ENCODE measurements around the gene DAPK1.
"Not testable (repeated sequence)": the region's sequence is repeated elsewhere in the genome, so short reads cannot be mapped to it uniquely, and the experiment has no call there.

The DAPK1 gene

GRCh38 chr9:87498046-87498810 is 561 bp downstream of the DAPK1 start:
- no peak for DNase-seq (ENCODE audit: low read depth in 2 of 2)

- DNase-seq (ENCODE audit: low read depth in 2 of 2): no peak
Observed at GRCh38 chr9:87498811-87499360, 1.2 kb downstream of the DAPK1 start.

GRCh38 chr9:87499424-87500017 is 1.9 kb downstream of the DAPK1 start:
- DNase-seq (ENCODE audit: low read depth in 2 of 2): no peak

DNA sequence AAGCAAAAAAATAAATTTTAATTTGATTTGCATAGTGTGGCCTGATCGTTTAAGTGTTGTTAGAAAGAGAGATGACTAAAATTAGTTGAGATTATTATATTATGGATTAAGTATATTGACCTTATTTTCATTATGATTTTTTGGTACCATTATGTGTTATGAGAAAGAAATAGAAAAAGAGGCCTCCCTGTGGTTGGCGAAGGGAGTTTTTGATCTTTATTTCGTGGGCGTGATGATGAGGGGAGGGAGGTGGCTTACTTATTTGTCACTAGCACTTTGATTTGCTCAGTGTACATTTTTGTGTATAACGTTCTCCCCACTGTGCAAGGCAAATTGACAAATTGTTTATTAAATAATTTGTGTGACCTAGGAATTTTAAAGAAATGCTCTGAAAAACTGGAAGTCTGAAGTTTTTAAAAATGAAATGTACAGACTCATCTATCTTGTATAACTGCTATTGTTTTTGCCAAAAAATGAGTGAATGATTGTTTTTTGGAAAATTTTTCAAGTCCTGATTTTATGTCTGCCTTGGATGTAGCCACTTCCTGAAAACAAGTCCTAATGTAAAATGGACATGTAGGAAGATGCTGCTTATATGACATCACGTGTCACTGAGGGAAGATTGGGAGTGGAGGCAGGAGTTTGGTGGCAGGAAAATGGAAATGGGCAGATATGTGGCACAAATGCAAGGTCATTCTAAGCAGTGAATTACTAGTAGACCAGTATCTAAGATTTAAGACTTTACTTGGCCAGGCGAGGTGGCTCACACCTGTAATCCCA is 3.0 kb downstream of the DAPK1 start:
- no peak for DNase-seq (ENCODE audit: low read depth in 2 of 2)

GRCh38 chr9:87501271-87501656 is 3.6 kb downstream of the DAPK1 start:
- DNase-seq (ENCODE audit: low read depth in 2 of 2): not testable (repeated sequence)

DNA sequence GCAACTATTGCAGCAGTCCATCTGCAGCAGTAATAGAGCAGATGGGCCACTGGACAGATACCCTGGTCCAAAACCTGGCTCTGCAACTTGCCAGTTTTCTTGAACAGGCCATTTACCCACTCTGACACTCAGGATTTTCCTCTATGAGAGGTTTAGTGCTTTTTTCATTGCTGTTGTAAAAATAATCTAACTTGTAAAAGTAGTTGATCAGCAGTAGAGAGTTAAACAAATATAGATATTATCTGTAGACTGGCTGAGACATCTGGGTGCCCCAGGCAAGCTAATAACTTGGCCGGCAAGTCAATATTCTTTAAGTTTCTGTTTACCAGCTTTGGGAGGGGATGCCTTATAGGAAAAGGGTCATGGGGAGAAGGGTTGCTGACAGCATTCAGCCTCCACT is 4.1 kb downstream of the DAPK1 start:
- no peak for DNase-seq (ENCODE audit: low read depth in 2 of 2)

GRCh38 chr9:87502391-87503221 is 4.9 kb downstream of the DAPK1 start:
- no peak for DNase-seq (ENCODE audit: low read depth in 2 of 2)

DNA sequence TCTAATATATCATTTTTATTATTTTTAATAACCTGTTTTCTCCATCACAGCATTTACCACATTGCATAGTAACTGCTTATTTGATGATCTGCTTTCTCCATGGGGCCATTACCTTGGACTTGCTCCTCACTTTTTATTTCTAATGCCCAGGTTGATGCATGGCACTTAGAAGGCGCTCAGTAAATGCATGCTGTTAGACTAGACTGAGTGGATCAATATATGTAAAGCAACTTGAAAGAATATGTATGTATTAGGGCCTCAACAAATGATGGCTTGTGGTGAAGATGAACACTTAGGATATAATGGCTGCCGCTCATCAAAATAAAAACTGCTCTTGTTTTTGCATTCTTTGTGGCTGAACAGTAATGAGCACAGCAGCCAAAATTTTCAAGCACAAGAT is 5.8 kb downstream of the DAPK1 start:
- no peak for DNase-seq (ENCODE audit: low read depth in 2 of 2)

DNA sequence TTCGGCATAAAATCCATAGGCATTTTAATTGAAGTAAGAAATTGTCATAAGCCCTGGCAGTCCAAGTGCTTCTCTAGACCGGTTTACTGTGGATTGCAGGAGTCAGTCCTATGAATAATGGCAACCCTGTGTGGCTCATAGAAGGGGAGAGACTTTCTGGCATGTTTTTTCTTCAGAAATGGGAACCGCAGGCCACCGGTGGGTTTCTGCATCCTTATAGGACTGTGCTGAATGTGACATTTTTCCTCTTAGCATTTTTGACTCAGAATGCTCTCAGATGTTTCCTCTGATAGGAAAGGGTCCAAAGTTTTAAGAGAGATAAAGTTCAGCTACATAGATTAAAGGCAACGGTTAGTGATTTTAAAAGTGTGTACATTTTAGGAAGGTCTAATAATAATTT is 6.3 kb downstream of the DAPK1 start:
- DNase-seq (ENCODE audit: low read depth in 2 of 2): no peak

GRCh38 chr9:87504938-87505337 is 7.3 kb downstream of the DAPK1 start:
- no peak for DNase-seq (ENCODE audit: low read depth in 2 of 2)

- no peak for DNase-seq (ENCODE audit: low read depth in 2 of 2)
Observed at GRCh38 chr9:87505869-87506678, 8.4 kb downstream of the DAPK1 start.

GRCh38 chr9:87507576-87507975 is 9.9 kb downstream of the DAPK1 start:
- DNase-seq (ENCODE audit: low read depth in 2 of 2): no peak

DNA sequence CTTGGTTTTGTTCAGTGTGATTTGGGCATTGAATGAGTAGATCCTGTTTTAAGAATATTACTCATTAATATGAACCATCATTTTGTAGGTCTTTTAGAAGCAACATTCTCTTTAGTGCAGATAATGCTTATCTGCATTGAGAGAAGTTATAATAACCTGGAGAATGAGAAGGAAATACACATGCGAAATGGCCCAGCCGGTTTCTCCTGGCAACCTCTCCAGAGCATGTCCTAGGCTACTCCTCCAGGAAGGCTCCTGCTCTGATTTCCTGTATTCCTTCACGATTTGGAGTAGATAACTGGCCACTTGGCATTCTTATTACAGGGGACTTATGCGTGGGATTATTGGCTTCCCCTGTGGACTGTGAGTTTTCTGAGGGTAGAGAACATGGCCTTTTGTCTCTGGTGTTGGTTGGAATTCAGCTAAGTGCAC is 12.6 kb downstream of the DAPK1 start:
- DNase-seq (ENCODE audit: low read depth in 2 of 2): no peak

DNA sequence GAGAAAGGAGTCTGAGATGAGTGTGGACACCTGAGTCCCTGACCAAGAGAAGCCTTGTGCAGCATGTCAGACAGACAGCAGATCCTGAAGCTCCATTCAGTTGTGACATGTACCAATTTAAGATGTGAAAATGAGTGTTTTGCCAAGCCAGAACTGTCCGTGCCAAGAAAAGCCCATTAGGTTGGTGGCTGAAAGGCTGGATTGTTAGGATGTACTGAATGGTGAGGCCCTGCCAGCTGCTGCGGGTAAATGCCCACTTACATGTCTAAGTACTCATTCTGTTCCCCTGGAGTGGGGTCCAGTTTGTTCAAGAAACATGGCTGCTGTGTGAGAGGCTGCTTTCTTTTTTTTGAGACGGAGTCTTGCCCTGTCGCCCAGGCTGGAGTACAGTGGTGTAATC is 14.6 kb downstream of the DAPK1 start:
- DNase-seq (ENCODE audit: low read depth in 2 of 2): no peak

- DNase-seq (ENCODE audit: low read depth in 2 of 2): no peak
Observed at GRCh38 chr9:87513161-87513560, 15.5 kb downstream of the DAPK1 start.

- no peak for DNase-seq (ENCODE audit: low read depth in 2 of 2)
Observed at GRCh38 chr9:87513880-87514535, 16.3 kb downstream of the DAPK1 start.

DNA sequence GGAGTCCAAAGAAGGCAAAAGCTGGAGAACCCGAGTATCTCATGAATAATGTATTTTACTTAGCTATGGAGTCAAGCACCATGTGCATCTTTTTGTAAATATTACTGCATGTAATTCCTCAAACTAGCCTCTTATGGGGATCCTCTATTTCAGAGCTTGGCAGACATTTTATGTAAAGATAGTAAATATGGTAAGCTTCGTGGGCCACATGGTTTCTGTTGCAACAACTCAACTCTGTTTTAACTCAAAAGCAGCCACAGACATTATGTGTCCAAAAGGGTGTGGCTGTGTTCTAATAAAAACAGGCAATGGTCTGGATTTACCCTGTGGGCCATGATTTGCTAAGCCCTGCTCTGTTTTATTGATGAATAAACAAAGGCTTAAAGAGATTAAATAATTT is 17.3 kb downstream of the DAPK1 start:
- DNase-seq (ENCODE audit: low read depth in 2 of 2): no peak

DNA sequence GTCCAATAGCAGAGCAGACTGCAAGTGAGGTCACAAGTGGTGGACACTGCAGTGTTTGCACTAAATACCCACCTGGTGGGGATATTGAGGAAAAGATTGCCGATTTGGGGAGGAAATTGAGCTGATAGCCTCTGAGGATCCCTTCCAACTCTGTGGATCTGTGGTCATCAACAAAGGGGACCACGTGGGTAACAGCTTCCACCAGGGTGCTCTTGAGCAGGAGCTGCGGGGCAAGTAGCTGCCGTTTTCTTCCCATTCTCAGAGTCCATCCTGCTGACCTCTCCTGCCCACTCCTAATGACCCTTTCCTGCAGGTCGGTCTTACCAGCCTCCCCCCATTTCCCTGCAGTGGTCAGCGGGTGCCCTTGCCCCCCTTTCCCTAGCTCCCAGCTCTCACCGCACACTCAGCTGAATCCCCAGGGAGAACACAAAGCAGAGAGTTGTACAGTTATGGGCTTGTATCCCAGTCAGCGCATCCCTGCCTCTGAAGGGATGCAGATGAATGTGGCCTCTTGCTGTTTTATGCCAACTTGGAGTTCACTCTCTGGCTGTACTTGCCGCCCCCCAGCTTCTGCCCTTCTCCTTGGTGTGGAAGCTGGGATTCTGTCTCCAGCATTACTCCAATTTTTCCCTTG is 18.0 kb downstream of the DAPK1 start:
- DNase-seq (ENCODE audit: low read depth in 2 of 2): no peak

- DNase-seq (ENCODE audit: low read depth in 2 of 2): no peak
Observed at GRCh38 chr9:87516222-87516925, 18.7 kb downstream of the DAPK1 start.
